GM12878 (cell line): ENCODE data around the gene SYCE3. TPM values are rescaled to one million over a fixed set of nuclear protein-coding genes. Genes with fewer than 3 reads are reported as not detected.

Experiments
- ATAC-seq: fragments of 200-7000 bp; cut with Tn5 transposase; 3 replicates; pipeline ENCODE4 v1.9.1; 2020; ENCODE audit warnings: mild to moderate bottlenecking, moderate library complexity
- BruUV-seq: library from RNA; stranded (reverse); fragments of 400-500 nt; replicated peaks from 2 replicates; lab custom pipeline; 2021; lab: Mats Ljungman, UMichigan
- CTCF ChIA-PET: fragments of 300-600 bp; sonication (Branson Sonifier 250); formaldehyde crosslinking; extraction: SDS; loops from one replicate; lab custom pipeline; 2021; ENCODE audit warnings: inconsistent platforms; lab: Yijun Ruan, JAX
- POLR2A ChIA-PET: fragments of 350-600 bp; formaldehyde crosslinking; extraction: SDS; loops from one replicate; lab custom pipeline; 2021; ENCODE audit warnings: inconsistent platforms; lab: Charles Lee
- RAD21 ChIA-PET: fragments of 300-600 bp; sonication (Branson Sonifier 250); formaldehyde crosslinking; loops from one replicate; lab custom pipeline; 2023; ENCODE audit warnings: antibody characterized with exemption; ENCODE audit not compliant: unreplicated experiment; lab: Charles Lee
- SMC1A ChIA-PET: fragments of 300-600 bp; sonication (Branson Sonifier 250); formaldehyde crosslinking; loops from one replicate; lab custom pipeline; 2023; ENCODE audit not compliant: unreplicated experiment, uncharacterized antibody; lab: Charles Lee
- DNase-seq: peaks from one replicate; pipeline ENCODE4 v3.0.0-alpha.2; 2011; ENCODE audit warnings: low read depth, low spot score
- FAIRE-seq: peaks from 3 replicates; lab custom pipeline; 2011; peaks lifted over from hg19 to GRCh38; lab: Jason Lieb, UNC
- H2AFZ ChIP-seq: 2 replicates; pipeline ENCODE4 v1.6.0; 2011; ENCODE audit warnings: low read depth, low read length, control low read depth; ENCODE audit not compliant: control insufficient read depth
- H3K27ac ChIP-seq: 2 replicates; pipeline ENCODE4 v1.5.1; 2011; ENCODE audit warnings: control low read depth; ENCODE audit not compliant: control insufficient read depth, insufficient read depth
- H3K27me3 ChIP-seq, 2 experiments: replicated peaks in 1 of 2; 2 replicates each; pipeline versions ENCODE4 v1.6.0 to v1.6.1; 2011; ENCODE audit warnings: low read length in 1 of 2; ENCODE audit not compliant: control insufficient read depth in 2 of 2, insufficient read depth in 2 of 2
- H3K36me3 ChIP-seq, 2 experiments: 2 replicates each; pipeline ENCODE4 v1.5.1; 2011; ENCODE audit warnings: low read length in 1 of 2; ENCODE audit not compliant: control insufficient read depth in 2 of 2, insufficient read depth in 2 of 2
- H3K4me1 ChIP-seq: 2 replicates; pipeline ENCODE4 v1.6.1; 2011; ENCODE audit warnings: mild to moderate bottlenecking, low read length, moderate library complexity, mixed read lengths; ENCODE audit not compliant: control insufficient read depth, insufficient read depth
- H3K4me2 ChIP-seq: 2 replicates; pipeline ENCODE4 v1.6.0; 2011; ENCODE audit warnings: control low read depth; ENCODE audit not compliant: control insufficient read depth, insufficient read depth
- H3K4me3 ChIP-seq: fragments of 200-600 bp; sonication (generic); 2 replicates; pipeline ENCODE4 v1.5.1; 2016
- H3K79me2 ChIP-seq: 2 replicates; pipeline ENCODE4 v1.6.0; 2011; ENCODE audit warnings: low read length; ENCODE audit not compliant: control insufficient read depth, insufficient read depth
- H3K9ac ChIP-seq: 2 replicates; pipeline ENCODE4 v1.8.0; 2011; ENCODE audit warnings: low read length, control low read depth, mixed read lengths; ENCODE audit not compliant: control insufficient read depth, insufficient read depth
- H3K9me3 ChIP-seq: replicated peaks from 3 replicates; pipeline ENCODE4 v1.5.1; 2011; ENCODE audit warnings: mild to moderate bottlenecking, low read length; ENCODE audit not compliant: control insufficient read depth, insufficient read depth
- H4K20me1 ChIP-seq: 2 replicates; pipeline ENCODE4 v1.6.0; 2011; ENCODE audit not compliant: control insufficient read depth, insufficient read depth
- BCL11A ChIP-seq: IDR thresholded peaks from 2 replicates; pipeline ENCODE4 v1.6.1; 2011; ENCODE audit warnings: low read depth, low read length
- CEBPB ChIP-seq, 2 experiments: fragments of 150-350 bp in 1 of 2; IDR thresholded peaks; 2 replicates each; pipeline ENCODE4 v1.6.1; 2012 to 2014; ENCODE audit warnings: low read depth in 2 of 2, low read length in 2 of 2, borderline replicate concordance in 1 of 2, inconsistent platforms in 1 of 2
- IKZF2 ChIP-seq, 2 experiments: fragments of 450-650 bp; IDR thresholded peaks; 2 replicates each; pipeline ENCODE4 v1.6.1; 2017; ENCODE audit warnings: mild to moderate bottlenecking in 2 of 2, moderate library complexity in 2 of 2
- NR2F1 ChIP-seq: fragments of 450-650 bp; conservative IDR thresholded peaks from 2 replicates; pipeline ENCODE4 v1.6.1; 2017; ENCODE audit warnings: mild to moderate bottlenecking
- SIX5 ChIP-seq: IDR thresholded peaks from 2 replicates; pipeline ENCODE4 v1.6.1; 2011; ENCODE audit warnings: mild to moderate bottlenecking, low read depth, low read length, moderate library complexity; ENCODE audit not compliant: severe bottlenecking
- SPI1 ChIP-seq: IDR thresholded peaks from 2 replicates; pipeline ENCODE4 v1.6.1; 2011; ENCODE audit warnings: low read depth, mild to moderate bottlenecking, low read length, moderate library complexity, borderline replicate concordance; ENCODE audit not compliant: insufficient read depth
- TCF3 ChIP-seq: IDR thresholded peaks from 2 replicates; pipeline ENCODE4 v1.6.1; 2012; ENCODE audit warnings: low read depth, mild to moderate bottlenecking, low read length, borderline replicate concordance; ENCODE audit not compliant: insufficient read depth
- YBX1 ChIP-seq: fragments of 450-650 bp; IDR thresholded peaks from 2 replicates; pipeline ENCODE4 v1.6.1; 2016; ENCODE audit warnings: antibody characterized with exemption
- YY1 ChIP-seq: IDR thresholded peaks from 2 replicates; pipeline ENCODE4 v1.6.1; 2011; ENCODE audit warnings: low read depth, mild to moderate bottlenecking, low read length
- ZNF384 ChIP-seq: IDR thresholded peaks from 2 replicates; pipeline ENCODE4 v1.6.1; 2012; ENCODE audit warnings: low read depth, mild to moderate bottlenecking, low read length, improper control_type of control experiment, borderline replicate concordance
- WGBS: methylation state at CpG from one replicate; pipeline ENCODE4 v1.1.6; 2016; ENCODE audit warnings: low lambda C conversion rate; ENCODE audit not compliant: insufficient replicate concordance, insufficient coverage; ENCODE audit errors: missing lambda C conversion rate; 5-methylcytosine and 5-hydroxymethylcytosine counted together
- in situ Hi-C: fragments of 300-500 bp; cut with MboI; formaldehyde crosslinking; loops from 9 replicates; pipeline ENCODE4 v1.14.3; 2018; ENCODE audit warnings: mixed read lengths
- intact Hi-C: fragments of 100-400 bp; cut with micrococcal nuclease; formaldehyde crosslinking; loops from one replicate; pipeline ENCODE4 v1.14.2; 2022; ENCODE audit not compliant: unreplicated experiment
- polyA plus RNA-seq, 11 experiments: library from polyadenylated mRNA; depleted of rRNA in 4 of 11; unstranded in 6 of 11; stranded (reverse) in 5 of 11; fragments of >200 nt; fragmentation: Nextera tagmentation in 4 of 11; fragmentation: Illumina TruSeq in 1 of 11; extraction: Ambion mirVana in 4 of 11; extraction: Trizol in 1 of 11; gene quantifications; 1 replicate in 1 of 11; 2 replicates in 10 of 11; pipeline versions ENCODE4 v1.2.1 to v1.2.3, GENCODE V29; 2011 to 2016; ENCODE audit warnings: inconsistent platforms in 2 of 11, missing spikeins in 2 of 11, low read depth in 1 of 11
- total RNA-seq, 4 experiments: library from RNA; depleted of rRNA in 3 of 4; stranded (reverse); fragments of >200 nt in 3 of 4; fragmentation: Illumina TruSeq in 1 of 4; extraction: Trizol in 1 of 4; gene quantifications; 2 replicates each; pipeline versions ENCODE4 v1.2.1 to v1.2.3, GENCODE V29; 2013 to 2021
- TF ChIP-seq, protein P1 (sequence below): fragments of 450-650 bp; IDR thresholded peaks from 2 replicates; pipeline ENCODE4 v1.6.1; 2017; ENCODE audit warnings: mild to moderate bottlenecking, moderate library complexity
- TF ChIP-seq, protein P2 (sequence below): IDR thresholded peaks from 2 replicates; pipeline ENCODE4 v1.6.1; 2011; ENCODE audit warnings: borderline replicate concordance, low read depth, mild to moderate bottlenecking, moderate library complexity, mixed read lengths, low read length; ENCODE audit not compliant: insufficient read depth; ENCODE audit errors: extremely low read length
- TF ChIP-seq, protein P3 (sequence below): IDR thresholded peaks from 2 replicates; pipeline ENCODE4 v1.6.1; 2012; ENCODE audit warnings: low read depth, low read length, improper control_type of control experiment
- TF ChIP-seq, protein P4 (sequence below): IDR thresholded peaks from 2 replicates; pipeline ENCODE4 v1.6.1; 2012; ENCODE audit warnings: low read length, inconsistent platforms

The SYCE3 gene
- total and polyA plus RNA-seq, 10 of the 15 experiments (the other 5 are each of a cell fraction or from before 2014, with no cell fraction given): 0.38 to 0.91 (median 0.76) TPM; not detected in 4

DNA sequence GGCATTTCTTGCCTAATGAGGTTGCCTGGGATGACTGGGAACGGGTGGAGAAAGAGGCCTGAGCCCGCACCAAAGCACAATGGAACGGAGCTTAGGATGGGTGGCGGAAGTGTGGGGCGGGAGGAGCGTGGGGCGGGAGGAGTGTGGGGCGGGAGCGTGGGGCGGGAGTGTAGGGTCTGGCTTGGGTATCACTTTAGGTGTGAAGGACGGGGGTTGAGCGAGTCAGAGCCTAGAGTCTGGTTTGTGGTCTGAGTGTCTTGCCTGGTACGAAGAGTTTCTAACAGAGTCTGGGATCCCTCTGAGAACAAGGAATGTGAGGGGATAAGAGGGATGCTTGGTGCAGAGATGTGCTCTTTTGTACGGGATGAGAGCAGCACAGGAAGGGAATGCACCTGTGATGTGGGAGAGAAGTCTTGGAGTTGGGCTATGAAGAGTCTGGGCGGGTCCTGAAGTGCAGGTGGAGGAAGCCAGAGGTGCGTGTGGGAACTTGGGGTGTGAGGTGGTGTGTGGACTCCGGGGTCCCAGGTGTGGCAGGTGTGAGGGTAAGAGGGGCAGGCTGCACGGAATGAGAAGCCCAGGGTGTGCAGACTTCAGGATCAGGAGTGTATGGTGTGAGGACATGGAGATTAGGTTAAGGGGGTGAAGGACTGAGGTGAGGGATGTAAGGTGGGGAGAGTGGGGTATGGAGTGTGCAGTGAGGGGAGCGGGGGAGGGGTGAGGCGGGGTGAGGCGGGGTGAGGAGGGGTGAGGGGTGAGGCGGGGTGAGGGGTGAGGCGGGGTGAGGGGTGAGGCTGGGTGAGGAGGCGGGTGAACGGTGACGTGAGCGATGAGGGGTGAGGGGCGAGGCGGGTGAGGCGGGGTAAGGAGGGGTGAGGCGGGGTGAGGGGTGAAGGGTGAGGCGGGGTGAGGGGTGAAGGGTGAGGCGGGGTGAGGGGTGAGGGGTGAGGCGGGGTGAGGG lies 1.0 kb downstream of the SYCE3 start:
- ChIA-PET SMC1A (no interaction called here), CTCF (no interaction called here), RAD21 (no interaction called here), POLR2A (no interaction called here)
- ATAC-seq: no peak
- no peak for FAIRE-seq
- no TSS peak for BruUV-seq
- Histone ChIP-seq H3K9ac (no peak overlapping the region), H3K79me2 (no peaks in the 10 kb centered on the region), H3K36me3 (no peaks in the 10 kb centered on the region), H3K27ac (no peak overlapping the region), H4K20me1 (no peaks in the 10 kb centered on the region), H3K9me3 (no peaks in the 10 kb centered on the region), H3K4me1 (no peaks in the 10 kb centered on the region), H3K4me3 (no peak overlapping the region), H2AFZ (no peak overlapping the region), H3K27me3 (peaks cover 0 to 1% of the 10 kb centered on the region in 2 experiments; a peak in 1 of 4 replicates), H3K4me2 (no peak overlapping the region)
- in situ Hi-C loops: no loop called here
- intact Hi-C loops: loop anchor here (1.0 to 5.0 kb wide), 2 partner anchors 20 to 34 kb away; partner anchors contain the start of gene SCO2
- no peak for DNase-seq
- WGBS: 45% methylated on average over 9 of the region's 34 CpGs
- no peak for TF ChIP-seq BCL11A
- TF ChIP-seq YBX1: no peak
- TF ChIP-seq, protein P1, sequence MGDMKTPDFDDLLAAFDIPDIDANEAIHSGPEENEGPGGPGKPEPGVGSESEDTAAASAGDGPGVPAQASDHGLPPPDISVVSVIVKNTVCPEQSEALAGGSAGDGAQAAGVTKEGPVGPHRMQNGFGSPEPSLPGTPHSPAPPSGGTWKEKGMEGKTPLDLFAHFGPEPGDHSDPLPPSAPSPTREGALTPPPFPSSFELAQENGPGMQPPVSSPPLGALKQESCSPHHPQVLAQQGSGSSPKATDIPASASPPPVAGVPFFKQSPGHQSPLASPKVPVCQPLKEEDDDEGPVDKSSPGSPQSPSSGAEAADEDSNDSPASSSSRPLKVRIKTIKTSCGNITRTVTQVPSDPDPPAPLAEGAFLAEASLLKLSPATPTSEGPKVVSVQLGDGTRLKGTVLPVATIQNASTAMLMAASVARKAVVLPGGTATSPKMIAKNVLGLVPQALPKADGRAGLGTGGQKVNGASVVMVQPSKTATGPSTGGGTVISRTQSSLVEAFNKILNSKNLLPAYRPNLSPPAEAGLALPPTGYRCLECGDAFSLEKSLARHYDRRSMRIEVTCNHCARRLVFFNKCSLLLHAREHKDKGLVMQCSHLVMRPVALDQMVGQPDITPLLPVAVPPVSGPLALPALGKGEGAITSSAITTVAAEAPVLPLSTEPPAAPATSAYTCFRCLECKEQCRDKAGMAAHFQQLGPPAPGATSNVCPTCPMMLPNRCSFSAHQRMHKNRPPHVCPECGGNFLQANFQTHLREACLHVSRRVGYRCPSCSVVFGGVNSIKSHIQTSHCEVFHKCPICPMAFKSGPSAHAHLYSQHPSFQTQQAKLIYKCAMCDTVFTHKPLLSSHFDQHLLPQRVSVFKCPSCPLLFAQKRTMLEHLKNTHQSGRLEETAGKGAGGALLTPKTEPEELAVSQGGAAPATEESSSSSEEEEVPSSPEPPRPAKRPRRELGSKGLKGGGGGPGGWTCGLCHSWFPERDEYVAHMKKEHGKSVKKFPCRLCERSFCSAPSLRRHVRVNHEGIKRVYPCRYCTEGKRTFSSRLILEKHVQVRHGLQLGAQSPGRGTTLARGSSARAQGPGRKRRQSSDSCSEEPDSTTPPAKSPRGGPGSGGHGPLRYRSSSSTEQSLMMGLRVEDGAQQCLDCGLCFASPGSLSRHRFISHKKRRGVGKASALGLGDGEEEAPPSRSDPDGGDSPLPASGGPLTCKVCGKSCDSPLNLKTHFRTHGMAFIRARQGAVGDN: no peak
- TF ChIP-seq, protein P2, sequence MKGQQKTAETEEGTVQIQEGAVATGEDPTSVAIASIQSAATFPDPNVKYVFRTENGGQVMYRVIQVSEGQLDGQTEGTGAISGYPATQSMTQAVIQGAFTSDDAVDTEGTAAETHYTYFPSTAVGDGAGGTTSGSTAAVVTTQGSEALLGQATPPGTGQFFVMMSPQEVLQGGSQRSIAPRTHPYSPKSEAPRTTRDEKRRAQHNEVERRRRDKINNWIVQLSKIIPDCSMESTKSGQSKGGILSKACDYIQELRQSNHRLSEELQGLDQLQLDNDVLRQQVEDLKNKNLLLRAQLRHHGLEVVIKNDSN: no peak
- TF ChIP-seq CEBPB (IDR thresholded peaks at IDR 0.05; ENCODE audit: borderline replicate concordance in 1 of 2, low read depth in 2 of 2, low read length in 2 of 2): no peak
- TF ChIP-seq NR2F1: no peak
- TF ChIP-seq SPI1: no peak
- TF ChIP-seq, protein P3, sequence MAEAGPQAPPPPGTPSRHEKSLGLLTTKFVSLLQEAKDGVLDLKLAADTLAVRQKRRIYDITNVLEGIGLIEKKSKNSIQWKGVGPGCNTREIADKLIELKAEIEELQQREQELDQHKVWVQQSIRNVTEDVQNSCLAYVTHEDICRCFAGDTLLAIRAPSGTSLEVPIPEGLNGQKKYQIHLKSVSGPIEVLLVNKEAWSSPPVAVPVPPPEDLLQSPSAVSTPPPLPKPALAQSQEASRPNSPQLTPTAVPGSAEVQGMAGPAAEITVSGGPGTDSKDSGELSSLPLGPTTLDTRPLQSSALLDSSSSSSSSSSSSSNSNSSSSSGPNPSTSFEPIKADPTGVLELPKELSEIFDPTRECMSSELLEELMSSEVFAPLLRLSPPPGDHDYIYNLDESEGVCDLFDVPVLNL: no peak
- TF ChIP-seq TCF3: no peak
- TF ChIP-seq SIX5: no peak
- TF ChIP-seq ZNF384: no peak
- no peak for TF ChIP-seq IKZF2 (IDR thresholded peaks at IDR 0.05)
- TF ChIP-seq, protein P4, sequence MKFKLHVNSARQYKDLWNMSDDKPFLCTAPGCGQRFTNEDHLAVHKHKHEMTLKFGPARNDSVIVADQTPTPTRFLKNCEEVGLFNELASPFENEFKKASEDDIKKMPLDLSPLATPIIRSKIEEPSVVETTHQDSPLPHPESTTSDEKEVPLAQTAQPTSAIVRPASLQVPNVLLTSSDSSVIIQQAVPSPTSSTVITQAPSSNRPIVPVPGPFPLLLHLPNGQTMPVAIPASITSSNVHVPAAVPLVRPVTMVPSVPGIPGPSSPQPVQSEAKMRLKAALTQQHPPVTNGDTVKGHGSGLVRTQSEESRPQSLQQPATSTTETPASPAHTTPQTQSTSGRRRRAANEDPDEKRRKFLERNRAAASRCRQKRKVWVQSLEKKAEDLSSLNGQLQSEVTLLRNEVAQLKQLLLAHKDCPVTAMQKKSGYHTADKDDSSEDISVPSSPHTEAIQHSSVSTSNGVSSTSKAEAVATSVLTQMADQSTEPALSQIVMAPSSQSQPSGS: no peak
- TF ChIP-seq YY1: no peak
